OCI-LY1 (cell line): Measurements from ENCODE around the gene CSRNP2.

Experiments
- EZH2 ChIP-seq: fragments of 200-600 bp; sonication (generic), shearing (Covaris generic); IDR thresholded peaks from 2 replicates; pipeline ENCODE4 v1.8.0; 2017; ENCODE audit warnings: borderline replicate concordance, mixed run types, mild to moderate bottlenecking, antibody characterized with exemption, low read length, moderate library complexity, mixed read lengths
- TF ChIP-seq, protein P1 (sequence below): fragments of 200-600 bp; sonication (generic), shearing (Covaris generic); IDR thresholded peaks from 2 replicates; pipeline ENCODE4 v1.5.1; 2017; ENCODE audit warnings: mild to moderate bottlenecking, antibody characterized with exemption, low read length, moderate library complexity, mixed read lengths

DNA sequence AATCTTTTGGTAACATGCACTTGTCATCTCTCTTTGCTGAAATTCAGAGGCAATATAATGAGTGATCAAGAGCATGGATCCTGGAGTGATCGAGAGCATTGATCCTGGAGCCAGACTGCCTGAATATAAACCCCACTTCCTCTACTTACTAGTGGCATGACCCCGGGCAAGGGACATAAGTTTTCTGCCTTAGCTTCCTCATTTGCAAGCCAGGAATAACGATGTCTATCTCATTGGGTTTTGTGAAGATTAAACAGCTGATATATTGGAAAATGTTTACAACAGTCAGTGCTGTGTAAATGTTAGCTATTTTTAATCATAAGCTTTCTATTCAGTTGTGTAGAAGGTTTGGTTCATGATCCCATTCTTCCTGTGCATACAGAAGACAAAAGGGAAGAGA, 2.4 kb upstream of the CSRNP2 start:
- TF ChIP-seq, protein P1, sequence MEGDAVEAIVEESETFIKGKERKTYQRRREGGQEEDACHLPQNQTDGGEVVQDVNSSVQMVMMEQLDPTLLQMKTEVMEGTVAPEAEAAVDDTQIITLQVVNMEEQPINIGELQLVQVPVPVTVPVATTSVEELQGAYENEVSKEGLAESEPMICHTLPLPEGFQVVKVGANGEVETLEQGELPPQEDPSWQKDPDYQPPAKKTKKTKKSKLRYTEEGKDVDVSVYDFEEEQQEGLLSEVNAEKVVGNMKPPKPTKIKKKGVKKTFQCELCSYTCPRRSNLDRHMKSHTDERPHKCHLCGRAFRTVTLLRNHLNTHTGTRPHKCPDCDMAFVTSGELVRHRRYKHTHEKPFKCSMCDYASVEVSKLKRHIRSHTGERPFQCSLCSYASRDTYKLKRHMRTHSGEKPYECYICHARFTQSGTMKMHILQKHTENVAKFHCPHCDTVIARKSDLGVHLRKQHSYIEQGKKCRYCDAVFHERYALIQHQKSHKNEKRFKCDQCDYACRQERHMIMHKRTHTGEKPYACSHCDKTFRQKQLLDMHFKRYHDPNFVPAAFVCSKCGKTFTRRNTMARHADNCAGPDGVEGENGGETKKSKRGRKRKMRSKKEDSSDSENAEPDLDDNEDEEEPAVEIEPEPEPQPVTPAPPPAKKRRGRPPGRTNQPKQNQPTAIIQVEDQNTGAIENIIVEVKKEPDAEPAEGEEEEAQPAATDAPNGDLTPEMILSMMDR = no peak
- TF ChIP-seq EZH2 = no peak
